Mesothelial cell of epicardium (in vitro differentiated cells): ENCODE results near the gene PCDHGC3. TPM values are rescaled to one million over a fixed set of nuclear protein-coding genes. Genes with fewer than 3 reads are reported as not detected.

Experiments used
- DNase-seq, 2 experiments: peaks; one replicate each; pipeline ENCODE4 v3.0.0; 2021; ENCODE audit warnings: low spot score in 2 of 2; ENCODE audit not compliant: unreplicated experiment in 2 of 2
- H3K27ac Mint-ChIP-seq: 2 replicates; pipeline ENCODE4 v1.8.0; 2021; ENCODE audit warnings: mixed read lengths
- H3K27me3 Mint-ChIP-seq: 2 replicates; pipeline ENCODE4 v1.8.0; 2021; ENCODE audit warnings: low read depth, mixed read lengths
- H3K36me3 Mint-ChIP-seq: 2 replicates; pipeline ENCODE4 v1.8.0; 2021; ENCODE audit warnings: mixed read lengths
- H3K4me1 Mint-ChIP-seq: 2 replicates; pipeline ENCODE4 v1.8.0; 2021; ENCODE audit warnings: mixed read lengths
- H3K4me3 Mint-ChIP-seq: 2 replicates; pipeline ENCODE4 v1.8.0; 2021; ENCODE audit warnings: mild to moderate bottlenecking, moderate library complexity, mixed read lengths
- H3K9me3 Mint-ChIP-seq: 2 replicates; pipeline ENCODE4 v1.8.0; 2021; ENCODE audit warnings: mixed read lengths
- CTCF ChIP-seq: fragments of 200-600 bp; sonication (generic); IDR thresholded peaks from one replicate; pipeline ENCODE4 v1.5.0; 2021; ENCODE audit warnings: antibody characterized with exemption; ENCODE audit not compliant: unreplicated experiment
- total RNA-seq: library from RNA; stranded (reverse); gene quantifications from 3 replicates; pipeline ENCODE4 v1.2.1, GENCODE V29; 2021

Gene PCDHGC3
- total RNA-seq, 1 donor from 2014 or later = 82.9 TPM

GRCh38 chr5:141434006-141434405 is 41.8 kb upstream of the PCDHGC3 start:
- DNase-seq = no peak
- Mint-ChIP-seq H3K27ac (no peak overlapping the region), H3K4me3 (no peak overlapping the region), H3K36me3 (peaks cover 62% of the 10 kb centered on the region), H3K9me3 (peaks cover 60% of the 10 kb centered on the region), H3K4me1 (no peaks in the 10 kb centered on the region), H3K27me3 (no peaks in the 10 kb centered on the region)
- no peak for TF ChIP-seq CTCF

- Mint-ChIP-seq H3K27me3 (no peaks in the 10 kb centered on the region), H3K4me3 (no peak overlapping the region), H3K9me3 (peaks cover 67% of the 10 kb centered on the region), H3K36me3 (peaks cover 73% of the 10 kb centered on the region), H3K4me1 (no peaks in the 10 kb centered on the region), H3K27ac (no peak overlapping the region)
- DNase-seq = no peak
- no peak for TF ChIP-seq CTCF
Measured at GRCh38 chr5:141437221-141437620, 38.5 kb upstream of the PCDHGC3 start.

GRCh38 chr5:141439411-141440141 is 36.2 kb upstream of the PCDHGC3 start:
- H3K36me3 Mint-ChIP-seq = peaks cover 75% of the 10 kb centered on the region
- H3K27ac Mint-ChIP-seq = no peak overlapping the region
- no peaks in the 10 kb centered on the region for H3K4me1 Mint-ChIP-seq
- H3K9me3 Mint-ChIP-seq = peaks cover 67% of the 10 kb centered on the region
- no peaks in the 10 kb centered on the region for H3K27me3 Mint-ChIP-seq
- no peak for TF ChIP-seq CTCF
- DNase-seq = no peak
- no peak overlapping the region for H3K4me3 Mint-ChIP-seq

- DNase-seq = no peak
- H3K4me1 Mint-ChIP-seq = no peaks in the 10 kb centered on the region
- H3K9me3 Mint-ChIP-seq = peaks cover 67% of the 10 kb centered on the region
- H3K27me3 Mint-ChIP-seq = no peaks in the 10 kb centered on the region
- peaks cover 75% of the 10 kb centered on the region for H3K36me3 Mint-ChIP-seq
- no peak overlapping the region for H3K4me3 Mint-ChIP-seq
- no peak overlapping the region for H3K27ac Mint-ChIP-seq
- no peak for TF ChIP-seq CTCF
Measured at GRCh38 chr5:141440341-141440740, 35.4 kb upstream of the PCDHGC3 start.

GRCh38 chr5:141441571-141442170 is 34.1 kb upstream of the PCDHGC3 start:
- H3K4me3 Mint-ChIP-seq = no peak overlapping the region
- no peaks in the 10 kb centered on the region for H3K27me3 Mint-ChIP-seq
- H3K27ac Mint-ChIP-seq = no peak overlapping the region
- no peaks in the 10 kb centered on the region for H3K4me1 Mint-ChIP-seq
- peaks cover 72% of the 10 kb centered on the region for H3K36me3 Mint-ChIP-seq
- peaks cover 64% of the 10 kb centered on the region for H3K9me3 Mint-ChIP-seq
- TF ChIP-seq CTCF = no peak
- DNase-seq = no peak
